Suprapubic skin (tissue), 4 donors: ENCODE data around the gene VTA1. TPM values are rescaled to one million over a fixed set of nuclear protein-coding genes. Genes with fewer than 3 reads are reported as not detected.
"Not testable (repeated sequence)": the region's sequence is repeated elsewhere in the genome, so short reads cannot be mapped to it uniquely, and the experiment has no call there.

Source experiments
- DNase-seq, 2 donors: peaks; one replicate each; pipeline ENCODE4 v3.0.0-alpha.2; 2019; ENCODE audit warnings: low spot score in 2 of 2
- H3K27ac ChIP-seq: fragments of 200-600 bp; sonication (generic); one replicate; pipeline ENCODE4 v1.5.1; 2019
- H3K27me3 ChIP-seq: fragments of 200-600 bp; sonication (generic); one replicate; pipeline ENCODE4 v1.5.1; 2019
- H3K36me3 ChIP-seq: fragments of 200-600 bp; sonication (generic); one replicate; pipeline ENCODE4 v1.5.1; 2019
- H3K4me1 ChIP-seq: fragments of 200-600 bp; sonication (generic); one replicate; pipeline ENCODE4 v1.5.1; 2019
- H3K4me3 ChIP-seq: fragments of 200-600 bp; sonication (generic); one replicate; pipeline ENCODE4 v1.5.1; 2019; ENCODE audit warnings: mild to moderate bottlenecking
- H3K9me3 ChIP-seq: fragments of 200-600 bp; sonication (generic); one replicate; pipeline ENCODE4 v1.5.1; 2019
- CTCF ChIP-seq, 2 donors: fragments of 200-600 bp in 1 of 2; fragments of 450-650 bp in 1 of 2; sonication (generic) in 1 of 2; IDR thresholded peaks; one replicate each; pipeline ENCODE4 v1.5.1; 2016 to 2019; ENCODE audit warnings: antibody characterized with exemption in 2 of 2, mild to moderate bottlenecking in 1 of 2, moderate library complexity in 1 of 2
- EP300 ChIP-seq: sonication (generic); formaldehyde crosslinking; IDR thresholded peaks from one replicate; pipeline ENCODE4 v1.6.1; 2017; ENCODE audit warnings: antibody characterized with exemption
- POLR2A ChIP-seq, 2 donors: fragments of 450-650 bp; IDR thresholded peaks; one replicate each; pipeline ENCODE4 v1.6.1; 2017; ENCODE audit warnings: antibody characterized with exemption in 2 of 2, mild to moderate bottlenecking in 2 of 2, moderate library complexity in 2 of 2
- POLR2AphosphoS5 ChIP-seq, 3 donors: sonication (generic); formaldehyde crosslinking; IDR thresholded peaks; one replicate each; pipeline ENCODE4 v1.6.1; 2017; ENCODE audit warnings: antibody characterized with exemption in 3 of 3
- WGBS: methylation state at CpG from one replicate; pipeline ENCODE4 v1.1.5; 2018; 5-methylcytosine and 5-hydroxymethylcytosine counted together
- total RNA-seq, 4 donors: library from RNA; depleted of rRNA; stranded (reverse); fragments of >200 nt; gene quantifications; one replicate each; pipeline ENCODE4 v1.1.0, GENCODE V29; 2016

The VTA1 gene
- total RNA-seq, 4 donors from 2014 or later = 35.5 to 58.1 (median 40.5) TPM

DNA sequence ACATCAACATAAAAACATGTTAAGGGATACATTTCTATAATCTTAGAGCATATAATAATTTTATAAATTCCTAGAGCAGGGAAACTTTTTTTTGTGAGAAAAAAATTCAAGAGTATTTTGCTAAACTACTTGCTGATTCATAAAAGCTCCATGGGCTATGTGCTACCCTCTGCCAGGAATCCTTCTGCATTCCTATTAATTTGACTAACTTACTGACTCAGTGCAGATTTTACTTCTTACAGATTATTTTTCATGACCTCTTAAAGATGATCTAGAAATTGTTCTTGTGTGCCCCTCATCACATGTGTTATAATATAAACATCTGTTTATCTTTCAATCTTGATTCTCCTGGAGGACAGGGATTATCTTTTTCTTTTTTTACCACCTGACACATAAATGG, 5.7 kb downstream of the VTA1 start:
- H3K9me3 ChIP-seq = no peaks in the 10 kb centered on the region
- TF ChIP-seq CTCF (IDR thresholded peaks at IDR 0.05) = no peak
- no peak for TF ChIP-seq POLR2AphosphoS5 (IDR thresholded peaks at IDR 0.05)
- no peak for TF ChIP-seq POLR2A (IDR thresholded peaks at IDR 0.05)
- TF ChIP-seq EP300 = no peak
- H3K36me3 ChIP-seq = no peaks in the 10 kb centered on the region
- DNase-seq = no peak
- no peak overlapping the region for H3K4me3 ChIP-seq
- peaks cover 27% of the 10 kb centered on the region for H3K4me1 ChIP-seq
- no peaks in the 10 kb centered on the region for H3K27me3 ChIP-seq
- H3K27ac ChIP-seq = no peak overlapping the region

DNA sequence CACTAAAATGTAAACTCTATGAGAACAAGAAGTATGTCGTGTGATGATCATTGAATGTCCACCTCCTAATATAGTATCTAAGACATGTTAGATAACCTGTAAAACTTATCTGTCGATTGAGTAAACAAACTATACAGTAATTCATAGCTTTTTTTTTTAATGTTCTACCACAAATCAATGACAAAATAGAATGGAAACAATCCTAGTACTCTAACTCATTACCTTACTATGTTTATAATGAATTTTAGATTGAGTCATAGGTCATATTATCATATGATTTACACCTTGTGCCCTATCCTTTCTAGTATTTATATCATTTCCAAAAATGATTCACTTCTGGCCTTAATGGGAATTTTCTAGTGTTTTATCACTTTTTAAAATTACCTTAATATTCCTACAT, 6.1 kb downstream of the VTA1 start:
- TF ChIP-seq POLR2AphosphoS5 (IDR thresholded peaks at IDR 0.05) (no peak), EP300 (no peak), POLR2A (IDR thresholded peaks at IDR 0.05) (no peak), CTCF (IDR thresholded peaks at IDR 0.05) (no peak)
- 87% methylated on average over 2 of the region's 2 CpGs for WGBS

GRCh38 chr6:142154336-142154735, 7.3 kb downstream of the VTA1 start:
- no peak for DNase-seq
- H3K36me3 ChIP-seq = no peaks in the 10 kb centered on the region
- no peaks in the 10 kb centered on the region for H3K27me3 ChIP-seq
- no peak overlapping the region for H3K27ac ChIP-seq
- TF ChIP-seq POLR2A (IDR thresholded peaks at IDR 0.05) (no peak), POLR2AphosphoS5 (IDR thresholded peaks at IDR 0.05) (no peak), CTCF (IDR thresholded peaks at IDR 0.05) (no peak), EP300 (no peak)
- H3K4me3 ChIP-seq = no peak overlapping the region
- WGBS = 82% methylated on average over 1 of the region's 1 CpG
- peaks cover 11% of the 10 kb centered on the region for H3K4me1 ChIP-seq
- no peaks in the 10 kb centered on the region for H3K9me3 ChIP-seq

More for the DNA sequence above, 6.1 kb downstream of the VTA1 start:
- DNase-seq = no peak
- no peak overlapping the region for H3K4me3 ChIP-seq
- no peaks in the 10 kb centered on the region for H3K36me3 ChIP-seq
- no peak overlapping the region for H3K27ac ChIP-seq
- no peaks in the 10 kb centered on the region for H3K9me3 ChIP-seq
- H3K4me1 ChIP-seq = peaks cover 23% of the 10 kb centered on the region
- H3K27me3 ChIP-seq = no peaks in the 10 kb centered on the region

GRCh38 chr6:142155091-142155490, 8.0 kb downstream of the VTA1 start:
- TF ChIP-seq EP300 (no peak), CTCF (IDR thresholded peaks at IDR 0.05) (no peak), POLR2A (IDR thresholded peaks at IDR 0.05) (no peak), POLR2AphosphoS5 (IDR thresholded peaks at IDR 0.05) (no peak)
- Histone ChIP-seq H3K4me1 (peaks cover 7% of the 10 kb centered on the region), H3K36me3 (no peaks in the 10 kb centered on the region), H3K27me3 (no peaks in the 10 kb centered on the region), H3K9me3 (no peaks in the 10 kb centered on the region), H3K27ac (no peak overlapping the region), H3K4me3 (no peak overlapping the region)
- DNase-seq = no peak
- WGBS = 85% methylated on average over 3 of the region's 3 CpGs

GRCh38 chr6:142155895-142156757, 9.1 kb downstream of the VTA1 start:
- TF ChIP-seq POLR2AphosphoS5 (IDR thresholded peaks at IDR 0.05) (no peak), POLR2A (IDR thresholded peaks at IDR 0.05) (no peak), EP300 (no peak), CTCF (IDR thresholded peaks at IDR 0.05) (peak; percentile 13 to 23)
- no peak for DNase-seq
- H3K4me3 ChIP-seq = peak overlapping the region; percentile 2
- no peak overlapping the region for H3K27ac ChIP-seq
- H3K27me3 ChIP-seq = no peaks in the 10 kb centered on the region
- no peaks in the 10 kb centered on the region for H3K9me3 ChIP-seq
- H3K4me1 ChIP-seq = peaks cover 9% of the 10 kb centered on the region
- WGBS = 46% methylated on average over 5 of the region's 5 CpGs
- no peaks in the 10 kb centered on the region for H3K36me3 ChIP-seq

- H3K4me1 ChIP-seq = not testable (repeated sequence)
Measured at GRCh38 chr6:142156758-142157068, 9.7 kb downstream of the VTA1 start.

More at GRCh38 chr6:142156758-142157068, 9.7 kb downstream of the VTA1 start:
- not testable (repeated sequence) for H3K27me3 ChIP-seq, H3K9me3 ChIP-seq, H3K4me3 ChIP-seq, H3K36me3 ChIP-seq, DNase-seq, H3K27ac ChIP-seq
- 89% methylated on average over 4 of the region's 4 CpGs for WGBS
